GM19395 (cell line): Measurements from ENCODE around the gene L3HYPDH.

Experiments
- ATAC-seq: cut with Tn5 transposase; IDR thresholded peaks from one replicate; pipeline ENCODE4 v1.9.1; 2021; ENCODE audit warnings: mild to moderate bottlenecking, moderate library complexity; ENCODE audit not compliant: unreplicated experiment

Gene L3HYPDH

GRCh38 chr14:59427653-59428580 is 56.3 kb downstream of the L3HYPDH start:
- ATAC-seq: no peak

- no peak for ATAC-seq
Observed at GRCh38 chr14:59425322-59425935, 58.8 kb downstream of the L3HYPDH start.

GRCh38 chr14:59424341-59425071 is 59.7 kb downstream of the L3HYPDH start:
- no peak for ATAC-seq
